ENCODE data around the gene USP47. TPM values are rescaled to one million over a fixed set of nuclear protein-coding genes. Genes with fewer than 3 reads are reported as not detected.

USP47 gene
- total and polyA plus RNA-seq, 9 of the 15 experiments (the other 6 are each of a cell fraction or from before 2014, with no cell fraction given) = 13.1 to 63.6 (median 34.7) TPM

GRCh38 chr11:11876458-11876857 is 34.7 kb downstream of the USP47 start:
- no peak overlapping the region for H3K4me2 ChIP-seq (ENCODE audit: insufficient read depth, low read length)
- POLR2A ChIA-PET = interaction anchor here (1.1 to 1.7 kb wide), 4 partner anchors 9 to 35 kb away, joined by 3 to 6 read pairs (median 4); partner anchors contain the start of gene USP47
- H3K4me1 ChIP-seq (replicated peaks in 1 of 2; ENCODE audit: control insufficient read depth in 2 of 2, insufficient read depth in 2 of 2, low read length in 2 of 2) = no peaks in the 10 kb centered on the region; a peak in 2 of 5 replicates
- H2AFZ ChIP-seq (ENCODE audit: low read depth, low read length) = no peak overlapping the region
- H3K9ac ChIP-seq (ENCODE audit: insufficient read depth in 1 of 2, low read depth in 2 of 2, low read length in 2 of 2) = no peak overlapping the region
- peaks cover 88% of the 10 kb centered on the region for H3K79me2 ChIP-seq (ENCODE audit: control insufficient read depth, insufficient read depth, low read length)
- in situ Hi-C loops (cut with MboI) (no loop called here), intact Hi-C loops (cut with micrococcal nuclease) (loop anchor here (2.0 kb wide), 2 partner anchors 28 to 78 kb away; no protein-coding TSS in a partner anchor)
- H4K20me1 ChIP-seq (replicated peaks; ENCODE audit: control insufficient read depth, insufficient read depth, low read length) = peaks cover 15% of the 10 kb centered on the region
- H3K4me3 ChIP-seq = no peak overlapping the region
- peak in 3 of 4 experiments; percentile 16 to 59 (median 21) for DNase-seq (ENCODE audit: extremely low read depth in 1 of 4, low spot score in 3 of 4)
- no peaks in the 10 kb centered on the region for H3K9me3 ChIP-seq (replicated peaks; ENCODE audit: control insufficient read depth, insufficient read depth, low read depth, low read length)
- WGBS (ENCODE audit: insufficient coverage, low coverage, missing lambda C conversion rate) = 38% methylated on average over 2 of the region's 2 CpGs
- no TSS peak for BruUV-seq (replicated peaks)
- no peaks in the 10 kb centered on the region for H3K9me1 ChIP-seq (ENCODE audit: control insufficient read depth, insufficient read depth, low read length)
- CTCF ChIA-PET (ENCODE audit: low intra/inter-chr PET ratio) = interaction anchor here (1.9 kb wide), 1 partner anchor 78 kb away, joined by 8 read pairs; no protein-coding TSS in a partner anchor
- TF ChIP-seq ETS2 (tag; IDR thresholded peaks at IDR 0.05; ENCODE audit: borderline replicate concordance, poor library complexity, severe bottlenecking) (no peak), RAD21 (CRISPR knock-in tag; conservative IDR thresholded peaks at IDR 0.05 in 1 of 2, IDR thresholded peaks at IDR 0.05 in 1 of 2) (peak; percentile 24 to 56; a peak in 3 of 4 replicates), EHMT2 (IDR thresholded peaks at IDR 0.05) (0 out of 2 replicates have a peak, but pooled peaks have one; percentile 13), SPI1 (IDR thresholded peaks at IDR 0.05; ENCODE audit: borderline replicate concordance, low read depth, low read length) (0 out of 2 replicates have a peak, but pooled peaks have one; percentile 21), HMGN3 (IDR thresholded peaks at IDR 0.05; ENCODE audit: borderline replicate concordance, extremely low read depth, insufficient read length, low read depth, low read length) (no peak), CTCF (IDR thresholded peaks at IDR 0.05 in 2 of 3, conservative IDR thresholded peaks at IDR 0.05 in 1 of 3; ENCODE audit: insufficient read depth in 2 of 3, low read depth in 1 of 3, low read length in 3 of 3) (peak; percentile 58 to 61 (median 58)), REST (IDR thresholded peaks at IDR 0.05; ENCODE audit: borderline replicate concordance) (0 out of 2 replicates have a peak, but pooled peaks have one; percentile 28), REST (CRISPR knock-in tag; IDR thresholded peaks at IDR 0.05; ENCODE audit: low read depth) (no peak), SMC3 (conservative IDR thresholded peaks at IDR 0.05; ENCODE audit: insufficient read depth, low read depth, low read length) (0 out of 2 replicates have a peak, but pooled peaks have one; percentile 29)
- no peak overlapping the region for H3K27ac ChIP-seq (ENCODE audit: extremely low read depth, low read depth, low read length)
- FAIRE-seq = peak; percentile 82
- no peaks in the 10 kb centered on the region for H3K27me3 ChIP-seq (ENCODE audit: control insufficient read depth in 2 of 2, insufficient read depth in 2 of 2, low read length in 2 of 2)
- peaks cover 8% of the 10 kb centered on the region; the same call in 1 of the 3 replicates for H3K36me3 ChIP-seq (ENCODE audit: control insufficient read depth, insufficient read depth, low read length)
- peak; percentile 80 for ATAC-seq
